ENCODE measurements around the gene NEB.

DNA sequence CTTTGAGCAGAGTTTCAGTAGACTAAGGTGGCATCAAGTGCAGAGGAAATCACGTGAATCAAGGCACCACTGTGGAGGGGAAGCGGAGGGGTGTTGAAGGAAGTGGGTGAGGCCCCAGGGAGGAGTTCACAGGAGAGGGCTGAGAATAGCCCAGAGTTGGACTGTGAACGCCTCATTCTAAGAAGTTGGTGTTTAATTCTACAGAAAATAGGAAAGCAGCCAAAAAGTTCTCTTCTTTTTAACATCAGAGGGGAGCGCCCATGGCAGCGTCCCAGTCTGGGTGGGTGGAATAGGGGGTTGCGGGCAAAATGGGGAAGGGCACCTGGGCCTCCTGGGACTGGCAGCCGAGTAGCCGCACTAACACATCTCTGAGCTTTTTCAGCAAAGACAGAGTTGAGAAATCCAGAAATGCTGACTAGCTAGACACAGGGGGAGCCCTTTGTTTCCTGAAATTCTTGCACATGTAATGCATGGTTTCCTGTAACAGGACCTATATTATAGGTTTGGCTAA is 97.0 kb downstream of the NEB start:
- TF ChIP-seq, protein P1, sequence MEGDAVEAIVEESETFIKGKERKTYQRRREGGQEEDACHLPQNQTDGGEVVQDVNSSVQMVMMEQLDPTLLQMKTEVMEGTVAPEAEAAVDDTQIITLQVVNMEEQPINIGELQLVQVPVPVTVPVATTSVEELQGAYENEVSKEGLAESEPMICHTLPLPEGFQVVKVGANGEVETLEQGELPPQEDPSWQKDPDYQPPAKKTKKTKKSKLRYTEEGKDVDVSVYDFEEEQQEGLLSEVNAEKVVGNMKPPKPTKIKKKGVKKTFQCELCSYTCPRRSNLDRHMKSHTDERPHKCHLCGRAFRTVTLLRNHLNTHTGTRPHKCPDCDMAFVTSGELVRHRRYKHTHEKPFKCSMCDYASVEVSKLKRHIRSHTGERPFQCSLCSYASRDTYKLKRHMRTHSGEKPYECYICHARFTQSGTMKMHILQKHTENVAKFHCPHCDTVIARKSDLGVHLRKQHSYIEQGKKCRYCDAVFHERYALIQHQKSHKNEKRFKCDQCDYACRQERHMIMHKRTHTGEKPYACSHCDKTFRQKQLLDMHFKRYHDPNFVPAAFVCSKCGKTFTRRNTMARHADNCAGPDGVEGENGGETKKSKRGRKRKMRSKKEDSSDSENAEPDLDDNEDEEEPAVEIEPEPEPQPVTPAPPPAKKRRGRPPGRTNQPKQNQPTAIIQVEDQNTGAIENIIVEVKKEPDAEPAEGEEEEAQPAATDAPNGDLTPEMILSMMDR (IDR thresholded peaks at IDR 0.05; ENCODE audit: low read depth, low read length, poor library complexity, severe bottlenecking) = no peak
- TF ChIP-seq EZH2phosphoT487 (IDR thresholded peaks at IDR 0.05; ENCODE audit: borderline replicate concordance, low read length) = no peak
